Measurements from ENCODE around the gene NELFB.

NELFB gene

DNA sequence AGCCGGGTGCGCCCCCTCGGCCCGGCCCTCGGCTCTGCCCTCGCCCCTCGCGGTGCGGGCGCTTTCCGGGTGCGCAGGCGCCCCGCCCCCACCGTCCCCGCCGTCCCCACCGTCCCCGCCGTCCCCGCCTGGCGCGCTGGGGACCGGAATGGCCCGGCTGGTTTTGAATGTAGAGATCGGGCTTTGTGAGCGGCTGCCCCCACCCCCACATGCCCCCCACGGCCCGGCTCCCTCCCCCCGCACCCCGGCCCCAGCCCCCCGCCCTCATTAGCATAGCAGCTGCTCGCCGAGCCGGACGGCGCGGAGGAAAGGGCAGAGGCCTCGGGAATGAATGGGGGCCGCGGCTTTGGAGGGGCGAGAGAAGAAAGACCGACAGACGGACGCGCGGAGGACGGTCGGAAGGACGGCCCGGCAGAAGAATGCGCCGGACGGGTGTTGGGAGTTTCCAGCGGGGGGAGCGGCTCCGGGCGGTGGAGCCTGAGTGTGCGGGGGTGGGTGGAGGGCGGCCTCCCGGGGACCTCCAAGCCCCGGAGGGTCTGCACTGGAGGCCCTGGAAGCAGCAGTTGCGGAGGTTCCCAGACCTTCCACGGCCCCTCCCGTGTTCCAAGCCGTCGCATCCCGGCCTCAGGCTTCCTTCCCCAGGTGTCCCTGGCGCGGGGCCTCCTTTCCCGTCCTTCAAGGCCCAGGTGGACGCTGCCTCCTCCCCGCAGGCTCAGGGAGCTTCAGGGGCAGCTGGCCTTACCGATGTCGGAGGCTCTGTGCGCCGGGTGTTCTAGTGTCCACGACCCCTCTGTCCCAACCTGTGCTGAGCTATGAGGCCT, 40.9 kb downstream of the NELFB start:
- TF ChIP-seq MAX (IDR thresholded peaks at IDR 0.05; ENCODE audit: low read depth, low read length), result no peak
- no peak for TF ChIP-seq MYC (IDR thresholded peaks at IDR 0.05; ENCODE audit: low read depth, low read length)
- no peak for TF ChIP-seq CTCF (IDR thresholded peaks at IDR 0.05; ENCODE audit: low read depth, low read length)
- no peak for TF ChIP-seq POLR2A (IDR thresholded peaks at IDR 0.05; ENCODE audit: extremely low read depth, insufficient read length)
- H3K4me3 ChIP-seq (ENCODE audit: low read depth, low read length), result no peak overlapping the region
- no peak for DNase-seq (ENCODE audit: low read depth)

DNA sequence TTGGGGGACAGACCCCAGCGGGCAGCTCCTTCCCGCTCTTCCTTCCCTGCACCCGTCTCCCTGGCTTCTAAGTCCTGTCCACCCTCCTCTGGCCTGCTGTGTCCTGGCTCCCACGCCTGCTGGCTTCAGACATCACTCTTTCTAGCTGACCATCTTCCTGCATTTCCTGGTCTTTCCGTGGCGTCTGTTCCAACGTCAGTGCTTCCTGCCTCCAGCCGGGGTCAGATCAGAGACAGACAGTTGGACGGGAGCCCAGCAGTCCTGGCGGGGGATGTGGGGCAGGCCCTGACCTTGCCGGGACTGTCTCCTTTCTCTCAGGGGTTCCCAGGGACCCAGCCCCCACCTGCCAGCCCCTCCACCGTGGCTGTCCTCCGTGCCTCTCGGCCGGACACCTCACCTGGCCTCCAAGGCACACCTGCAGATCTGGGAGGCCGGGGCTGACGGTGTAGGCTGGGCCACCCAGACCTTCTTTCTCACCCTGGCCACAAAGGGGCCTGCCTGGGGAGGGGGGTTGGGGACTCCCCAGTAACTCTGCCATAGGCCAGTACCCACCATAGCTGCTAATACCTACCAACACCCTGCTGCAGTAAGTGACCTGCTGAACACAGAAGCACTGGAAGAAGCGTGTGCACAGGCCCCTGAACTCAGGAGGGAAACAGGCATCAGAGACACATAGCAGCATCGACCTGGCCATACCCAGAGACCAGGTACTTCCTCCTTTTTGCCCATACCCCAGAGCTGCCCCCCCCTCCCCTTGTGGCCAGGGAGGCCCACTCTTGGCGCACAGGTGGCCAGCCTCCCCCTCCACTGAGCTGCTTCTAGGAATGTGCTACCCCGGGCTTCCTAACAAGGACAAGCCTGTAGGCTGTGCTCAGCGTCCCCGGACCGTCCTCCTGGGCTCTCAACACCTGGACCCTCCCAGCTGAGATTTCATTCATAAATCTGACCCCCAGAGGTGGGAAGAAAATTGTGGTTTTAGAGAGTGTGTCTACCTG, 41.8 kb downstream of the NELFB start:
- no peak for DNase-seq (ENCODE audit: low read depth)
- TF ChIP-seq POLR2A (IDR thresholded peaks at IDR 0.05; ENCODE audit: extremely low read depth, insufficient read length) (no peak), CTCF (IDR thresholded peaks at IDR 0.05; ENCODE audit: low read depth, low read length) (no peak), MAX (IDR thresholded peaks at IDR 0.05; ENCODE audit: low read depth, low read length) (no peak), MYC (IDR thresholded peaks at IDR 0.05; ENCODE audit: low read depth, low read length) (no peak)
- H3K4me3 ChIP-seq (ENCODE audit: low read depth, low read length), result no peak overlapping the region

- no peak overlapping the region for H3K4me3 ChIP-seq (ENCODE audit: low read depth, low read length)
- no peak for DNase-seq (ENCODE audit: low read depth)
- TF ChIP-seq MYC (IDR thresholded peaks at IDR 0.05; ENCODE audit: low read depth, low read length), result no peak
- TF ChIP-seq MAX (IDR thresholded peaks at IDR 0.05; ENCODE audit: low read depth, low read length), result no peak
- TF ChIP-seq POLR2A (IDR thresholded peaks at IDR 0.05; ENCODE audit: extremely low read depth, insufficient read length), result no peak
- no peak for TF ChIP-seq CTCF (IDR thresholded peaks at IDR 0.05; ENCODE audit: low read depth, low read length)
Observed at GRCh38 chr9:137297966-137298365, 42.8 kb downstream of the NELFB start.

GRCh38 chr9:137298401-137299202, 43.5 kb downstream of the NELFB start:
- no peak for DNase-seq (ENCODE audit: low read depth)
- TF ChIP-seq MYC (IDR thresholded peaks at IDR 0.05; ENCODE audit: low read depth, low read length) (no peak), MAX (IDR thresholded peaks at IDR 0.05; ENCODE audit: low read depth, low read length) (no peak), CTCF (IDR thresholded peaks at IDR 0.05; ENCODE audit: low read depth, low read length) (no peak), POLR2A (IDR thresholded peaks at IDR 0.05; ENCODE audit: extremely low read depth, insufficient read length) (no peak)
- H3K4me3 ChIP-seq (ENCODE audit: low read depth, low read length), result no peak overlapping the region

DNA sequence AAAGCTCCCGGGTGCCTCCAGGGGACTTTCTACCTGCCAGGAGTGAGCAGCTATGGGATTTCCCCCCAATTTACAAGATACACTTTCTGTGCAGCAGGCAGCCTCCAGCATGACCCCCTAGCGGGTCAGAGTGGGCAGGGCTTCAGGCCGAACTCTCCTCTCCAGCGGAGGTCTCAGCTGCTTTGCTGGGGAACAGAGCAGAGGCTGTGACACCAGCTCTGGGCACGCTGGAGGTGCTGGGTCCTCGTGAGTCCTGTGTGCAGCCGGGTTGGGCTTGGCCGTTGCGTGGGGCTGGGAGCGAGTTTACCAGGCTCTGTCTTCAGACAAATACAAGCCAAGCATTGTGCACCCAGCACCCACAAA, 44.1 kb downstream of the NELFB start:
- no peak for DNase-seq (ENCODE audit: low read depth)
- TF ChIP-seq POLR2A (IDR thresholded peaks at IDR 0.05; ENCODE audit: extremely low read depth, insufficient read length) (no peak), MYC (IDR thresholded peaks at IDR 0.05; ENCODE audit: low read depth, low read length) (no peak), CTCF (IDR thresholded peaks at IDR 0.05; ENCODE audit: low read depth, low read length) (no peak), MAX (IDR thresholded peaks at IDR 0.05; ENCODE audit: low read depth, low read length) (no peak)
- H3K4me3 ChIP-seq (ENCODE audit: low read depth, low read length), result no peak overlapping the region
